HCT116 (cell line): ENCODE results near the gene SH2D6. TPM values are rescaled to one million over a fixed set of nuclear protein-coding genes. Genes with fewer than 3 reads are reported as not detected.

Experiments used
- ATAC-seq: fragments of 200-7000 bp; cut with Tn5 transposase; 2 replicates; pipeline ENCODE4 v1.9.1; 2020; ENCODE audit warnings: mild to moderate bottlenecking, moderate library complexity
- BruUV-seq: library from RNA; stranded (reverse); fragments of 400-500 nt; replicated peaks from 2 replicates; lab custom pipeline; 2021; lab: Mats Ljungman, UMichigan
- CTCF ChIA-PET: fragments of 300-600 bp; sonication (Branson Sonifier 250); formaldehyde crosslinking; loops from one replicate; lab custom pipeline; 2021; ENCODE audit warnings: antibody characterized with exemption; lab: Charles Lee
- POLR2A ChIA-PET: fragments of 300-600, 350-600 bp; sonication (Branson Sonifier 250); formaldehyde crosslinking; loops from one replicate; lab custom pipeline; 2021; ENCODE audit warnings: antibody characterized with exemption; lab: Charles Lee
- RAD21 ChIA-PET, 2 experiments: fragments of 300-600 bp; sonication (Branson Sonifier 250); formaldehyde crosslinking; loops; one replicate each; lab custom pipeline; 2023; ENCODE audit warnings: low total read pairs in 2 of 2; ENCODE audit not compliant: uncharacterized antibody in 2 of 2, unreplicated experiment in 2 of 2, low non-redundant PET in 1 of 2; lab: Charles Lee
- DNase-seq: peaks from one replicate; pipeline ENCODE4 v3.0.0-alpha.2; 2010; ENCODE audit warnings: low read depth, low spot score
- H2AFZ ChIP-seq: fragments of 200-600 bp; shearing (Covaris generic), sonication (generic); 2 replicates; pipeline ENCODE4 v1.6.1; 2017; ENCODE audit warnings: low read depth, mixed run types, mixed read lengths, antibody characterized with exemption, low read length; ENCODE audit not compliant: poor library complexity, severe bottlenecking
- H3K27ac ChIP-seq: 2 replicates; pipeline ENCODE4 v1.5.1; 2012; ENCODE audit warnings: low read depth, low read length
- H3K27me3 ChIP-seq: fragments of 200-600 bp; sonication (generic); 2 replicates; pipeline ENCODE4 v1.6.1; 2016; ENCODE audit warnings: mixed run types, low read length, mixed read lengths; ENCODE audit not compliant: insufficient read depth
- H3K36me3 ChIP-seq, 2 experiments: fragments of 200-500 bp in 1 of 2; fragments of 200-600 bp in 1 of 2; sonication (Bioruptor generic) in 1 of 2; sonication (generic) in 1 of 2; 2 replicates each; pipeline versions ENCODE4 v1.5.1 to v1.6.1; 2014 to 2016; ENCODE audit warnings: low read length in 2 of 2, inconsistent platforms in 1 of 2, mixed read lengths in 1 of 2, mixed run types in 1 of 2; ENCODE audit not compliant: insufficient read depth in 2 of 2, control insufficient read depth in 1 of 2
- H3K4me1 ChIP-seq, 2 experiments: fragments of 200-600 bp in 1 of 2; sonication (generic) in 1 of 2; 2 replicates each; pipeline versions ENCODE4 v1.5.1 to v1.6.1; 2012 to 2017; ENCODE audit warnings: low read length in 2 of 2, inconsistent platforms in 1 of 2, mild to moderate bottlenecking in 1 of 2, mixed read lengths in 1 of 2, mixed run types in 1 of 2, moderate library complexity in 1 of 2; ENCODE audit not compliant: insufficient read depth in 2 of 2, control insufficient read depth in 1 of 2
- H3K4me2 ChIP-seq: fragments of 200-600 bp; sonication (generic); 2 replicates; pipeline ENCODE4 v1.6.1; 2017; ENCODE audit warnings: mixed run types, low read length, mixed read lengths
- H3K4me3 ChIP-seq, 2 experiments: fragments of 200-600 bp in 1 of 2; sonication (generic) in 1 of 2; replicated peaks in 1 of 2; 2 replicates each; pipeline ENCODE4 v1.5.1; 2011 to 2016; ENCODE audit warnings: low read length in 2 of 2, control low read depth in 1 of 2, low read depth in 1 of 2, mild to moderate bottlenecking in 1 of 2, mixed read lengths in 1 of 2, mixed run types in 1 of 2
- H3K79me2 ChIP-seq: fragments of 200-600 bp; sonication (generic); 2 replicates; pipeline ENCODE4 v1.6.1; 2017; ENCODE audit warnings: mild to moderate bottlenecking, mixed run types, low read length, moderate library complexity, mixed read lengths; ENCODE audit not compliant: insufficient read depth
- H3K9ac ChIP-seq: fragments of 200-600 bp; sonication (generic); 2 replicates; pipeline ENCODE4 v1.6.1; 2016; ENCODE audit warnings: low read length, mixed read lengths
- H3K9me2 ChIP-seq: fragments of 200-600 bp; sonication (generic), shearing (Covaris generic); 2 replicates; pipeline ENCODE4 v1.6.1; 2017; ENCODE audit warnings: mixed run types, mild to moderate bottlenecking, moderate library complexity; ENCODE audit not compliant: insufficient read depth
- H3K9me3 ChIP-seq, 2 experiments: fragments of 200-500 bp in 1 of 2; fragments of 200-600 bp in 1 of 2; sonication (Bioruptor generic) in 1 of 2; sonication (generic) in 1 of 2; 2 replicates each; pipeline ENCODE4 v1.6.1; 2014 to 2017; ENCODE audit warnings: low read length in 2 of 2, mixed read lengths in 2 of 2, inconsistent platforms in 1 of 2, low read depth in 1 of 2, mild to moderate bottlenecking in 1 of 2, mixed run types in 1 of 2, moderate library complexity in 1 of 2; ENCODE audit not compliant: control insufficient read depth in 1 of 2, insufficient read depth in 1 of 2
- H4K20me1 ChIP-seq: fragments of 200-600 bp; sonication (generic), shearing (Covaris generic); 2 replicates; pipeline ENCODE4 v1.6.1; 2017; ENCODE audit warnings: mixed run types, mild to moderate bottlenecking, moderate library complexity; ENCODE audit not compliant: insufficient read depth
- CTCF ChIP-seq, 3 experiments: fragments of 200-600 bp in 1 of 3; sonication (generic) in 1 of 3; IDR thresholded peaks in 2 of 3; conservative IDR thresholded peaks in 1 of 3; 2 replicates each; pipeline ENCODE4 v1.5.1; 2012 to 2017; ENCODE audit warnings: low read depth in 2 of 3, low read length in 2 of 3, antibody characterized with exemption in 1 of 3, borderline replicate concordance in 1 of 3, control low read depth in 1 of 3, mild to moderate bottlenecking in 1 of 3, mixed read lengths in 1 of 3, mixed run types in 1 of 3, moderate library complexity in 1 of 3; ENCODE audit not compliant: insufficient read depth in 1 of 3
- EGR1 ChIP-seq: IDR thresholded peaks from 2 replicates; pipeline ENCODE4 v1.6.1; 2012; ENCODE audit warnings: low read depth
- ELF1 ChIP-seq: IDR thresholded peaks from 2 replicates; pipeline ENCODE4 v1.6.1; 2012; ENCODE audit warnings: low read depth, borderline replicate concordance
- EZH2 ChIP-seq: fragments of 200-600 bp; sonication (generic); IDR thresholded peaks from 2 replicates; pipeline ENCODE4 v1.6.1; 2017; ENCODE audit warnings: antibody characterized with exemption, mixed run types
- EZH2phosphoT487 ChIP-seq: fragments of 200-600 bp; IDR thresholded peaks from 2 replicates; pipeline ENCODE4 v1.6.1; 2018; ENCODE audit warnings: antibody characterized with exemption, borderline replicate concordance
- FOSL1 ChIP-seq: IDR thresholded peaks from 2 replicates; pipeline ENCODE4 v1.6.1; 2012; ENCODE audit warnings: low read depth
- MAX ChIP-seq: IDR thresholded peaks from 2 replicates; pipeline ENCODE4 v1.6.1; 2012
- POLR2A ChIP-seq: IDR thresholded peaks from 2 replicates; pipeline ENCODE4 v1.7.0; 2011; ENCODE audit warnings: borderline replicate concordance; ENCODE audit not compliant: insufficient read depth, insufficient read length; ENCODE audit errors: extremely low read depth
- POLR2AphosphoS5 ChIP-seq: IDR thresholded peaks from 2 replicates; pipeline ENCODE4 v1.6.1; 2011; ENCODE audit warnings: mild to moderate bottlenecking, low read depth, low read length, moderate library complexity
- RAD21 ChIP-seq: IDR thresholded peaks from 2 replicates; pipeline ENCODE4 v1.6.1; 2012; ENCODE audit warnings: low read depth, mild to moderate bottlenecking
- SP1 ChIP-seq: IDR thresholded peaks from 2 replicates; pipeline ENCODE4 v1.6.1; 2012; ENCODE audit warnings: low read depth
- SRF ChIP-seq: IDR thresholded peaks from 2 replicates; pipeline ENCODE4 v1.6.1; 2012; ENCODE audit warnings: low read depth
- YY1 ChIP-seq: IDR thresholded peaks from 2 replicates; pipeline ENCODE4 v1.6.1; 2011; ENCODE audit warnings: low read length, low read depth, moderate library complexity, mild to moderate bottlenecking; ENCODE audit not compliant: insufficient replicate concordance; ENCODE audit errors: extremely low read depth
- ZBTB33 ChIP-seq: IDR thresholded peaks from 2 replicates; pipeline ENCODE4 v1.6.1; 2011; ENCODE audit warnings: mild to moderate bottlenecking, low read length, moderate library complexity; ENCODE audit not compliant: insufficient replicate concordance; ENCODE audit errors: extremely low read depth
- ZFX ChIP-seq: fragments of 450-650 bp; IDR thresholded peaks from 2 replicates; pipeline ENCODE4 v1.6.1; 2017
- intact Hi-C: fragments of 100-400 bp; cut with micrococcal nuclease; formaldehyde crosslinking; loops from 2 replicates; pipeline ENCODE4 v1.10.0; 2022
- total RNA-seq: library from RNA; stranded (reverse); gene quantifications from one replicate; pipeline ENCODE4 v1.2.1, GENCODE V29; 2021; ENCODE audit not compliant: unreplicated experiment
- TF ChIP-seq, protein P1 (sequence below): IDR thresholded peaks from 2 replicates; pipeline ENCODE4 v1.6.1; 2012; ENCODE audit warnings: low read depth

The SH2D6 gene
- total RNA-seq, 1 experiment from 2014 or later, result 2.7 TPM

DNA sequence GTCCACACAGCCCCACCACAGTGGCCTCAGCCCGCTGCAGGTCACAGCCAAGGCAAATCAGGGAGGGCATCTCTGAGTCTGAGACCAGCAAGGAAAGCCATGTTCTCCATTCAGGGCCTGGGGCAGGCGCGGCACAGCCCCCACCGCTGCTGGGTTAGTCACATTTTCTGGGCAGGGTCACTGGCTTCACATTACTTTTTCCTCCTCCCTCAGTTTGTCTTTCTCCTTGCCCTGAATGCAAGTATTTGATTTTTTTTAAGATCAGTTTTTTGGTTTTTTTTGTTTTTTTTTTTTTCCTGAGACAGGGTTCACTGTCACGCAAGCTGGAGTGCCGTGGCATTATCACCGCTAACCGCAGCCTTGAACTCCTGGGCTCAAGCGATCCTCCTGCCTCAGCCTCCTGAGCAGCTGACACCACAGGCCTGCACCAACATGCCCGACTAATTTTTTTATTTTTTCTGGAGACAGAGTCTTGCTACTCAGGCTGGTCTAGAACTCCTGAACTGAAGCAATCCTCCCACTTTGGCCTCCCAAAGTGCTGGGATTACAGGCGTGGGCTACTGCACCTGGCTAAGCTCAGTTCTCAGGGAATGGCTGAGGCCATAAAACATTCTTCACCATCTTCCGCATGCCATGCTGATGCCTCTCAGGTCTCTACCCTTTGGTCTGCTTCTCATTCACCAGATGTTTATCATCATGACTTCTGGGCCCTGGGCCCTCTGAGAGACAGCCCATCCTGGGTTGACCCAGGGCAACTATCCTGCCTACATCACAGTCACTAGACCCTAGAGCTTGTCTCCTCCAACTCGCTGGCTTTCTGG, 7.7 kb upstream of the SH2D6 start (continued):
- TF ChIP-seq POLR2A (no peak), EZH2 (no peak), SRF (no peak), ZFX (no peak), EZH2phosphoT487 (no peak), FOSL1 (no peak), ZBTB33 (no peak), CTCF (IDR thresholded peaks at IDR 0.05 in 2 of 3, conservative IDR thresholded peaks at IDR 0.05 in 1 of 3; ENCODE audit: borderline replicate concordance in 1 of 3, insufficient read depth in 1 of 3, low read depth in 2 of 3, low read length in 2 of 3) (no peak)

DNA sequence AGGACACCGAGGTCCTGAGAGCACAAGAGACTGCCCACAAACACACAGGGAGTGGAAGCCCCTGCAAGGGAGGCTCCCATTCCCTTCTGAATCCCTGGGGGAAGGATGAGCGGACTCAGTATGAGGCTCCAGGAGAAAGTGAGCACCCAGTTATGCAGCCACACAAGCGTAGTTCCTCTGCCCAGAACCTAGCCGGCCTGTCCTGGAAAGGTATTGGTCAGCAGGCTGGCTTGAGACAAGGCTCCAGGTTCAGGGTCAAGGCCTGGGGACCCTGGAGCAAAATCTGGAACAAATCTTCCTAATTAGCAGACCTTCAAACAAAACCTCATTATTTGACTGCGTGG, 7.1 kb upstream of the SH2D6 start:
- Histone ChIP-seq H3K4me2 (peak overlapping the region; percentile 92), H3K9me3 (no peaks in the 10 kb centered on the region), H3K9me2 (no peaks in the 10 kb centered on the region), H4K20me1 (no peaks in the 10 kb centered on the region), H3K27ac (peak overlapping the region; percentile 50), H3K36me3 (0 out of 4 replicates have a peak, but pooled peaks cover 0 to 3% of the 10 kb centered on the region in 2 experiments), H3K4me1 (peaks cover 35 to 58% of the 10 kb centered on the region in 2 experiments), H3K79me2 (peaks cover 59% of the 10 kb centered on the region), H3K9ac (peak overlapping the region; percentile 69), H2AFZ (no peak overlapping the region), H3K27me3 (no peaks in the 10 kb centered on the region), H3K4me3 (peak overlapping the region; percentile 7 to 56)
- DNase-seq, result no peak
- BruUV-seq, result no TSS peak
- ChIA-PET RAD21 (no interaction called here), POLR2A (interaction anchor here (0.9 kb wide), 1 partner anchor 127 kb away, joined by 4 read pairs; the partner anchor contains the start of gene MAT2A), CTCF (no interaction called here)
- intact Hi-C loops, result loop anchor here (5.0 kb wide), 1 partner anchor 191 kb away; the partner anchor contains the start of gene TMEM150A
- no peak for ATAC-seq
- TF ChIP-seq RAD21, result no peak
- no peak for TF ChIP-seq POLR2A
- TF ChIP-seq YY1, result no peak
- TF ChIP-seq FOSL1, result no peak
- no peak for TF ChIP-seq ELF1
- TF ChIP-seq EZH2phosphoT487, result no peak
- TF ChIP-seq EGR1, result no peak
- TF ChIP-seq SP1, result no peak
- no peak for TF ChIP-seq POLR2AphosphoS5
- no peak for TF ChIP-seq MAX
- TF ChIP-seq, protein P1, sequence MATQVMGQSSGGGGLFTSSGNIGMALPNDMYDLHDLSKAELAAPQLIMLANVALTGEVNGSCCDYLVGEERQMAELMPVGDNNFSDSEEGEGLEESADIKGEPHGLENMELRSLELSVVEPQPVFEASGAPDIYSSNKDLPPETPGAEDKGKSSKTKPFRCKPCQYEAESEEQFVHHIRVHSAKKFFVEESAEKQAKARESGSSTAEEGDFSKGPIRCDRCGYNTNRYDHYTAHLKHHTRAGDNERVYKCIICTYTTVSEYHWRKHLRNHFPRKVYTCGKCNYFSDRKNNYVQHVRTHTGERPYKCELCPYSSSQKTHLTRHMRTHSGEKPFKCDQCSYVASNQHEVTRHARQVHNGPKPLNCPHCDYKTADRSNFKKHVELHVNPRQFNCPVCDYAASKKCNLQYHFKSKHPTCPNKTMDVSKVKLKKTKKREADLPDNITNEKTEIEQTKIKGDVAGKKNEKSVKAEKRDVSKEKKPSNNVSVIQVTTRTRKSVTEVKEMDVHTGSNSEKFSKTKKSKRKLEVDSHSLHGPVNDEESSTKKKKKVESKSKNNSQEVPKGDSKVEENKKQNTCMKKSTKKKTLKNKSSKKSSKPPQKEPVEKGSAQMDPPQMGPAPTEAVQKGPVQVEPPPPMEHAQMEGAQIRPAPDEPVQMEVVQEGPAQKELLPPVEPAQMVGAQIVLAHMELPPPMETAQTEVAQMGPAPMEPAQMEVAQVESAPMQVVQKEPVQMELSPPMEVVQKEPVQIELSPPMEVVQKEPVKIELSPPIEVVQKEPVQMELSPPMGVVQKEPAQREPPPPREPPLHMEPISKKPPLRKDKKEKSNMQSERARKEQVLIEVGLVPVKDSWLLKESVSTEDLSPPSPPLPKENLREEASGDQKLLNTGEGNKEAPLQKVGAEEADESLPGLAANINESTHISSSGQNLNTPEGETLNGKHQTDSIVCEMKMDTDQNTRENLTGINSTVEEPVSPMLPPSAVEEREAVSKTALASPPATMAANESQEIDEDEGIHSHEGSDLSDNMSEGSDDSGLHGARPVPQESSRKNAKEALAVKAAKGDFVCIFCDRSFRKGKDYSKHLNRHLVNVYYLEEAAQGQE, result no peak
- TF ChIP-seq SRF, result no peak
- no peak for TF ChIP-seq ZFX
